ENCODE measurements around the gene TMCO6. TPM values are rescaled to one million over a fixed set of nuclear protein-coding genes. Genes with fewer than 3 reads are reported as not detected.
"Not testable (repeated sequence)": the region's sequence is repeated elsewhere in the genome, so short reads cannot be mapped to it uniquely, and the experiment has no call there.

TMCO6 gene
- polyA plus RNA-seq, 1 donor: 11.0 TPM

DNA sequence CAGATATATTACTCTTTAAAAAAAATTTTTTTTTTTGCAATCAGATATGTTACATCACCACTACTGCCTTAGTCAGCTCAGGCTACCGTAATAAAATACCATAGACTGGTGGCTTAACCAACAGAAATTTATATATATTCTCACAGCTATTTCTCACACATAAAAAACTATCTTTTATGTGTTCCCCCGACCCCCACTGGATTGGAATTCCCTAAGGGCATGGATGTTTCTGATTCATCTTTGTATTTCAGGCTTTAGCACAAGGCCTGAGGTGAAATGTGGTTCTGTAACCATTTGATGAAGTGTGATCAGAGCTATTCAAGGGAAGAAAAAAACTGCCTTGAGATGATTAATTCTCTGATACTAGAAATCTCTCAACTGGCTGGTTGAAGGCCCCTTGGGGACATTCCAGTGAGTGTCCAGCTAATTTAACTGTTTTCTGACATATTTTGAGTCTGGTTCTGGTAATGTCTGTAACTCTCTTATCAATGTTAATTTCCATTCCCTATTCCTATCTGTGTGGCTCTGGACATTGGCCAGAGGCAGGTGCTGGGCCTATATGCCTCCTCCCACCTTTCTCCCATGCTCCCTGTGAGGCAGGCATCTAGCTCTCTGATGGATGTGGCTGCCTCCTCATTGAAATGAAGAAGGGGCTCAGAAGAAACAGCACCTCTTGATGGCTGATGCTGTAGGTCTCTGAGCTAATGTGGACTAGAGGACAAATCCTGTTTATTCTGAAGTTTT, 8.8 kb upstream of the TMCO6 start:
- DNase-seq: no peak

DNA sequence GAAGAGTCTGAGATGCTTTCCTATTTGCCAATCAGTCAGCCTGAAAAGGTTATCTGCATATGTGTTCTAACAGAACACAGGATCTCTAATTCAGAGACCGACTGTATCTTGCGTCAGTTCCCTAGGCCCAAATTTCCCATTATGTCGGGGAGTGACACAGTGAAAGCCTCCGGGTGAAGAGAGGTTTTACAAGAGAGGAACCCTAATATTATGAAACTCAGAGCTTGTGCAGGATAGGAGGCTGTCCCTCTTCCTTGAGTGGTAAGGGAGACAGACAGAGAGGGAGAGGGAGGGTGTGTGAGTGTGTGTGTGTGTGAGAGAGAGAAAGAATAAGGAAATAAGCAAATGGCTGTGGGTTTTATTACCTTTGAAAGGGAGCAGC, 8.2 kb upstream of the TMCO6 start:
- no peak for DNase-seq

DNA sequence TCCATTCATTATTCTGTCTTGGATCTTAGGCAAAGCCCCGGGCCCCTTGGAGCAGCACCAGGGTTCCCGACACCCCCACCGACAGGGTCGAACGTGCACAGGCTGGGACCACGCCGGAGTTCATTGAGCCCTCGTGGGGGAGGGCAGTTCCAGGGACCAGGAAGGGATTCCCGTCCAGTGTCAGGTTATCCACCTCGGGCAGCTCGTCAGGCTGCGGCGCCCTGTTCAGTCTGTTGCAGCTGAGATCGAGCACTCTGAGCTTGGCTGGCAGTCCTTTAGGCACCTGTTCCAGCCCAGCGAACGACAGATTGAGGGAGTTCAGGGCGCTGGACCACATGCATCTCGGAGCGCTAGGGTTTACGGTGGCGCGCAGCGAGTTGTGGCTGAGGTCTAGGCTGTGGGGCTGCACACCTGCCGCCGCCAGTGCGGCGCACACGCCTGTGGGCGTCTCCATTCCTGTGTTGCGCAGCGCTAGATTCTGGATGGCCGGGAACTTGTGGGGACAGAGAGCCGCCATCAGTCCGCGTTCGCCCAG, 7.4 kb upstream of the TMCO6 start:
- no peak for DNase-seq

DNA sequence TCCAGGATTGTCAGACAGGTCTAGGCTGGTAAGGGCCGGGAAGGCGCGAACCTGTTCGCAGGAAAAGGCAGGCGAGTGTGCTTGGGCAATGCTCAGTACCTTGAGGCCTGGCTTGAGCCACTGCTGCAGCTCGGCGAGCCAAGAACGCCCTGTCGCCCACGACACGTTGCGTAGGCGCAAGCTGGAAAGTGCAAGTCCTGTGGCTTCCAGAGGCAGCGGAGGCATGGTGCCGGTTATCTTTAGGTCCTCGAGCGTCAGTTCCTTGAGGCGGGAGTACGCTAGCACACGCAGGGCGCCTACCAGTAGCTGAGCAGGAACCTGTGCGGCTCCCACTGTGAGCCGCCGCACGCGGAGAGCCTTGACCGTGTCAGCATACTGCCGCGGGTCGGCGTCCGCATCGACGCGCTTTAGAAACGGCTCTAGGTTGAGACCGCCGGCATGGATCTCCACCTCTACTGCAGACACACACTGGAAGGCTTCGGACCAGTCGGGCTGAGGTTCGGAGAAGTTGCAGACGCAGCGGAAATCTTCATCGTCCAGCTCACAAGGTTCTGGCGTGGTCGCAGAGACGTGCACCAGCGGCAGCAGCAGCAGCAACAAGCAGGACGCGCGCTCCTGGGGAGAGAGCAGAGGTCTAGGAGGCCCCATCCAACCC, 6.8 kb upstream of the TMCO6 start:
- DNase-seq: peak; percentile 54

DNA sequence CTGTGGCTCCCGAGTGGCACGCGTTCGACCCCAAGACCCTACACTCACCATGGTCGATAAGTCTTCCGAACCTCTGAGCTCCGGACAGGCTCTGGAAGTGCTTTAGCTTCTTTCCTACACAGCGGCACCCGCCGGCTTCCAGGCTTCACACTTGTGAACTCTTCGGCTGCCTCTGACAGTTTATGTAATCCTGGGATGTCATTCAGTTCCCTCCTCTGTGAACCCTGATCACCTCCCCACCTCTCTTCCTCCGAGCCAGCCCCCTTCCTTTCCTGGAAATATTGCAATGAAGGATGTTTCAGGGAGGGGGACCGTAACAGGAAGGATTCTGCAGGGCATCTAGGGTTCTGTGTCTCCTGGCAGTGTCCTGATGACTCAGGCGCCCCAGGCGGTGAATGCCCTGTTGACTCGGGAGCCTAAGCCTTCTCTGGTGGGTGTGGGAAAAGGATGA, 6.2 kb upstream of the TMCO6 start, which contains the start of gene CD14:
Gene CD14 (minus strand): TSS at position 155 of the 451 bp plus-strand sequence. CDS start 104 bp downstream, at position 51.
- peak; percentile 34 for DNase-seq

DNA sequence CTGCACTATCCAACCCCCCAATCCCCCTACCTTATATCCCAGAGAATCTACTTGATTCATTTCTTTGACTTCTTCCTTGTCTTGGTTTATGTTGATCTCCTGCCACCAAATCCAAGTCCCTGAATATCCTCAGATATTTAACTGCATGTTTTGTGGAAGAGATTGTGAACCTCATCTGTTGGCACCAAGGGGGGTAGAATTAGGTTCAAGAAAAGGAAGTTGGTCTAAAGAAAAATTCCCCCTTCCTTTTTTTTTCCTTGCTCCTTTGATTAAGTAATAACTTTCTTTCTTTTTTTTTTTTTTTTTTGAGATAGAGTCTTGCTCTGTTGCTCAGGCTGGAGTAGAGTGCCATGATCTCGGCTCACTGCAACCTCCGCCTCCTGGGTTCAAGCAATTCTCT, 5.8 kb upstream of the TMCO6 start:
- DNase-seq: no peak

DNA sequence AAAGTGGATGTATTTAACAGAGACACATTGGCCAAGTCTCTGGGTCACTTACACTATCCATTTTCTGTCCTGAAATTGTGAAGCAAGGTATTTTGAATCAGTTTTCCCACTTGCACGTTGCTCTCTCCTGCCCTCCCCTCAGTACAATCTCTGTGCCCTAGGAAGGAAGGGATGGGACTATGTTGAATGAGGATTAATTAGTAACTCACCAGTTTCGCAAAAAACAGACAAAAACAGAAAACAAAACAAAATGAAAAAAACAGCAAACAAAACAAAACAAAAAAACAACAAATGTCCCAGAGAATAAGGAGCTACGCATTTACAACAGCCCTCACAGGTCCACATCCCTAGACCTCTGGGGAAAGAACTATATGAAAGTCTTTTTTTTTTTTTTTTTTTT, 5.1 kb upstream of the TMCO6 start:
- no peak for DNase-seq

DNA sequence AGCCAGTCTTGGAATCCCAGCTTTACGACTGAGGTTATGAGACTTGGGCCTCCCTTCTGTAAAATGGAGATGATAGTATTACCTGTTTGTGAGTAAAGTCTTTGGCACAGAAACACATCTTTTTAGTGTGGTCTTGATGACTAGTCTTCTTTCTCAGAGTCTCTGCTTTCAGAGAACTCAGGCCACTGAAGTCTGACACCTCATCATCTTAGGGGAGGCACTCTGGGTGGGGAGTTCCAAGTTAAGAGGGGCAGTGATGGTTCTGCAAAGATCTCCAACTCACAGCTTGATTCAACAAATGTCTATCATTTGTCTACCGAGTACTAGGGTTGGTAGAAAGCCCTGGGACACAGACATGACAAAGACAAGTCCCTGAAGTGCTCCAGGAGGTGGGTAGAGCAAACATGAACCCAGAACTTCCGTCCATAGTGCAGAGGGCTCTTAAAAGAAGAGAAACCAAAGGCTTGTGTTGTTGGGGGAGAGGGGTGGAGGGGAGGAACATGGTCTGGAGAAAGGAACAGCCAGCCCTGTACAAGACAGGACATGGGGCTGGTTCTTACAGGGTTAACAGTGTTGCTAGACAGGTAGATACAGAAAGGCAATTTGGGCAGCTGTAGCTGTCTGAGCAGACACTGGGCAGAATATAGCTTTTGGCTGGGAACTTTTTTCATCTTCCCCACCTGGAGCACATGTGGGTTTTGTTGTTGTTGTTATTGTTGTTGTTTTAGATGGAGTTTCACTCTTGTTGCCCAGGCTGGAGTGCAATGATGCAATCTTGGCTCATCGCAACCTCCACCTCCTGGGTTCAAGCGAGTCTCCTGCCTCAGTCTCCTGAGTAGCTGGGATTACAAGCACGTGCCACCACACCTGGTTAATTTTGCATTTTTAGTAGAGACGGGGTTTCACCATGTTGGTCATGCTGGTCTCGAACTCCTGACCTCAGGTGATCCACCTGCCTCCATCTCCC, 3.7 kb upstream of the TMCO6 start:
- no peak for DNase-seq

DNA sequence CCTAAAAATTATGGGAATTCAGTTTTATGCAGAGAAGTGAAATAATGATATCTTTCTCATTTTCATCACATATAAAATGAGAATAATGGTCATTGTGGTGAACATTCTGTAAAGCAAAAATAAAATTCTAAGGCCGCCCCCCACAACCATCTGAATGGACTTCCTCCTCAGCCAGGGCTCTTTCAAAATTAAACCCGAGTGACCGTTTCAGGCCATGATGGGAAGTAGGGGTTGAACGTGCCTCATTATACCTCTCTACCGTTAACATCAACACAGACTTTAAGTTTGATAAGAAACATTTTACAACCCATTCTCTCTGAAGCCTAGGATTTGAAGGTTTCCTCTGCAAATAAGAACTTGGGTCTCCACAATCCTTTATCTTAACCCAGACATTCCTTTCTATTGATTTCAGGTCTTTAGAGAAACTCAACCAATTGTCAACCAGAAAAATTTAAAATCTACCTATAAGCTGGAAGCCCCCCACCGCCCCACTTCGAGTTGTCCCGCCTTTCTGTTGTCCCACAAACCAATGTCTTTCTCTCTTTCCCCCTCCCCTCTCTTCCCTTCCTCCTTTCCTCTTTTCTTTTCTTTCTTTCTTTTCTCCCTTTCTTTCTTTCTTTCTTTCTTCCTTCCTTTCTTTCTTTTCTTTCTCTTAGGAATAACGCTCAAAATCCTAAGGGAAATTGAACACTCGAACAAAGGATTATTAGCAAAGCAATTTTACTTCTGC, 1.7 kb upstream of the TMCO6 start:
- DNase-seq: no peak

DNA sequence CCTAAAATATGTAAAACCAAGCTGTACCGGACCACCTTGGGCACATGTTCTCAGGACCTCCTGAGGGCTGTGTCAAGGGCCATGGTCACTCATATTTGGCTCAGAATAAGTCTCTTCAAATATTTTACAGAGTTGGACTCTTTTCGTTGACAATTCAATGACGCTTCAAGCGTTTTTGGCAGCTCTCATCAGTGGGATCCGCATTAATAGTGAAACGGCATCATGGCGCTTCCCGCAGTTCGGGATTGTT, 428 bp upstream of the TMCO6 start:
- DNase-seq: not testable (repeated sequence)

DNA sequence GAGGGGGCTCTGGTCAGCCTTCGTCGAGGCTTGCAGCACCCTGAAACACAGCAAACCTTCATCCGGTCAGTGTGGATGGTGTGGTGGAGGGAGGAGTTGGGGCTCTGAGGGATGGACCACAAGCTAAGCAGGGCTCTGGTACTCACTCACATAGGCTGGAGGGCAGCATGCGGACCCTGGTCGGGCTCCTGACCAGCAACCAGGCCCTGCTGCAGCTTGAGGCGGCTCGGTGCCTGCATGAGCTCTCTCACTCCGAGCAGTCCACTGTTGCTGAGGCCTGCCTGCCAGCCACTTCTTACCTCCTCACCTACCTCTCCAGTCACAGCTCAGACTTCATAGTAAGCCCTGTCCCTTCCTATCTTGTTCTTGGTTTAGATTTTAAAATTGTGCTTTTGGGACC, 2.5 kb downstream of the TMCO6 start:
- DNase-seq: no peak

DNA sequence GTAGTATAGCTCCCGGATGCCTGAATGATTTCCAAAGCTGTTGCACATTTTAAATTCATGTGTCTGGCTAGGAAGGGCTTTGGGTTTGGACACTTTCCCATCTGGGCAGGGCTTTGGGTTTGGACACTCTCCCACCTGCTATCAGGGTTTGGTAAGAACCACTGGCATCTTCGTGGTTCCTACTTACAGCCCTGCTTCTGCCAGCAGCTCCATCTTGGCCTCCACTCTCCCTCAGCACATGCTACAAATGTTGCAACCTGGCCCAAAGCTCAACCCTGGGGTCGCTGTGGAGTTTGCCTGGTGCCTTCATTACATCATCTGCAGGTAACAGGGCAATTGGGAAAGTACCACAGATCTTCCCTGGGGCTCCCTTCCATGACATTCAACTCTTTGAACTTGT, 3.5 kb downstream of the TMCO6 start:
- DNase-seq: no peak

DNA sequence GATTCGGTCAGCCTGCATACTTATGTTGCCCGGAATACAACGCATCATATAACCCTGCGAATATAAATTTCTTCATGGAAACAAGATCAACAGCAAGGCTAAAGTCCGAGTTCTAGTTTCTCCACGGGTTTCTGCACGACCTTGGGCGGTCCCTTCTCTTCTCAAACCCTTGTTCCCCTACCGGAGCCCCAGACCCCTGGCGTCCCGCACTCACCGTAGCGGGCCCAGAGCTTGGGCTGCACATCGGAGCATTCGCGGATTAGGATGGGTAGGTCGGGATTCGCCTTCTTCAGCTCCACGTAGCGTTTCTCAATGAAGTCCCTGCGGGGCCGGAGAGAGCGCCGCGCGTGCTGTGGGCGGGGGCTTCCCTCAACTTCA, 7.8 kb downstream of the TMCO6 start:
- DNase-seq: no peak

DNA sequence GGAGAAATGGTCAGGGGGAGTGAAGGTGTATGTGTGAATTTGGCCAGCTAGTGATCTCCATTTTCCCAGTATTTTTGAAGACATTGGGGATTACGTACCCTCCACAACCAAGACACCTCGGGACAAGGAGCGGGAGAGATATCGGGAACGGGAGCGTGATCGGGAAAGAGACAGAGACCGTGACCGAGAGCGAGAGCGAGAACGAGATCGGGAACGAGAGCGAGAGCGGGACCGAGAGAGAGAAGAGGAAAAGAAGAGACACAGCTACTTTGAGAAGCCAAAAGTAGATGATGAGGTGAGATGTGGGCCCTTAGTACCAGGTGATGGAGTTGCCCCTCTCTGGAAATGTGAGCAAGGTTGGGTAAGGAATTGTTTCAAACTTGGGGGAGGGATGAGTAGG, 19.6 kb downstream of the TMCO6 start:
- DNase-seq: no peak

DNA sequence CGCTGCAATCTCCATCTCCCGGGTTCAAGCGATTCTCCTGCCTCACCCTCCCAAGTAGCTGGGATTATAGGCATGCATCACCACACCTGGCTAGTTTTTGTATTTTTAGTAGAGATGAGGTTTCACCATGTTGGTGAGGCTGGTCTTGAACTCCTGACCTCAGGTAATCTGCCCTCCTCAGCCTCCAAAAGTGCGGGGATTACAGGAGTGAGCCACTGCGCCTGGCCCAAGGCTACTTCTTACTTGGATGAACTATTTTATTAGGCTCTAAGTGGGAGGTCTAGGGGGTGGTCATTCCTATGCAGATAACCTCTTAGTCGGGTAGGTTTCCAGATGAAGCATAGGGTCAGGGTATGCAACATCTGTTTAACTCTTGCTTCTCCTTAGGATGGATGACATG, 21.1 kb downstream of the TMCO6 start:
- not testable (repeated sequence) for DNase-seq

DNA sequence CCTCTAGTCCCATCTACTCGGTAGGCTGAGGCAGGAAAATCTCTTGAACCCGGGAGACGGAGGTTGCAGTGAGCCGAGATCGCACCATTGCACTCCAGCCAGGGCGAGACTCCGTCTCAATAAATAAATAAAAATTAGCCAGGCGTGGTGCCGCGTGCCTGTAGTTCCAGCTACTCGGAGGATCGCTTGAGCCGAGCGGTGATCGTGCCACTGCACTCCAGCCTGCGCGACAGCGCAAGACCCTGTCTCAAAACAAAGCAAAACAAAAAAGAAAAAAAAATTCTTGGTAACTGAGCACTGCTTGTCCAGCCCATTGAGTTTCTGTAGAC, 24.7 kb downstream of the TMCO6 start:
- no peak for DNase-seq

DNA sequence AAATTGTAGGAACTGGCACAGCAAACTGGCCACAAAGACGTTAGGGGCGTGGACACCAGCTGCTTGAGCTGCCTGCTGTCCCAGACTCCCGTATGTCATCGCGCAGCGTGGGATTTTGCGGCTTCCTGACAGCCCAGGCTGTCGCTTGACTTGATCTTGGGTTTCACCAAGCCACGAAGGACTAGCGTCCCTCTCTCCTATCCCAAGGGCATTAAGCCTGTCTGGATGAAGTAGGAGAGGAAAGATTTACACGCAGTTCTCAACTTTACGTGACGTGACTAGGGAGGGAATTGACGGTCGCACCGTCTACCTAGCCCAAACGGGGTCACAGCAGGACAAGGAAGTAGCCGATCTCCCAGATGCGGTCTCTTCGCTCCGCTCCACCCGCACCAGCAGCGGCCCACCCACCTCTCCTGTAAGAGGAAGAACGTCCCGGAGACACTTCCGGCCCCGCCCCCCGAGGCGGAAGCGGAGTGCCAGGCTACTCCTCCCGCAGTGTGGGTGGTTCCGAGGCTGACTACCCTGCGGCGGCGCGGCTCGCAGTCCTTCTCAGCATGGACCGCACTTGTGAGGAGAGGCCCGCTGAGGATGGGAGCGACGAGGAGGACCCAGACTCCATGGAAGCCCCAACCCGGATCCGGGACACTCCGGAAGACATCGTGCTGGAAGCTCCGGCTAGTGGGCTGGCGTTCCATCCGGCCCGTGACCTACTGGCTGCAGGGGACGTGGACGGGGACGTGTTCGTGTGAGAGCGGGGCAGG, 25.3 kb downstream of the TMCO6 start, which contains the start of gene WDR55:
Gene WDR55 (plus strand): TSS at position 546 of the 761 bp plus-strand sequence. CDS start 9 bp downstream, at position 555.
- peak; percentile 94 for DNase-seq

DNA sequence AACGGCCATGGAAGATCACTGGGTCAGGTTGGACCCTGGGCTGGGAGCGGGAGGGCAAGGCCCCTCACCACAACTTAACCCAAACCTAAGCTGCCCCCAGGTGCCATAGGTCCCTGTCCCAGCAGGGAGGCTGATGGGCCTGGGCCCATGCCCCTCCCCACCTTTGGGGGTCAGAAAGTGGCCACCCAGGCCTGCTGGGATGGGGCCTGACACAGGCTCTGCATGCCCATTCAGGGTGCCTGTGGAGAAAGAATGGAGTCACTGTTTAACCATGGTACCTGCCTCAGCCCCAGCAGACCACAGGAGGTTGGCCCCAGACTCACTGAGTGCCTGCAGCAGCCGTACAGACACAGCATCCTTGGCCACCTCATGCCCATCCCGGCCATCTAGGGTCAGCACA, 31.8 kb downstream of the TMCO6 start:
- not testable (repeated sequence) for DNase-seq

DNA sequence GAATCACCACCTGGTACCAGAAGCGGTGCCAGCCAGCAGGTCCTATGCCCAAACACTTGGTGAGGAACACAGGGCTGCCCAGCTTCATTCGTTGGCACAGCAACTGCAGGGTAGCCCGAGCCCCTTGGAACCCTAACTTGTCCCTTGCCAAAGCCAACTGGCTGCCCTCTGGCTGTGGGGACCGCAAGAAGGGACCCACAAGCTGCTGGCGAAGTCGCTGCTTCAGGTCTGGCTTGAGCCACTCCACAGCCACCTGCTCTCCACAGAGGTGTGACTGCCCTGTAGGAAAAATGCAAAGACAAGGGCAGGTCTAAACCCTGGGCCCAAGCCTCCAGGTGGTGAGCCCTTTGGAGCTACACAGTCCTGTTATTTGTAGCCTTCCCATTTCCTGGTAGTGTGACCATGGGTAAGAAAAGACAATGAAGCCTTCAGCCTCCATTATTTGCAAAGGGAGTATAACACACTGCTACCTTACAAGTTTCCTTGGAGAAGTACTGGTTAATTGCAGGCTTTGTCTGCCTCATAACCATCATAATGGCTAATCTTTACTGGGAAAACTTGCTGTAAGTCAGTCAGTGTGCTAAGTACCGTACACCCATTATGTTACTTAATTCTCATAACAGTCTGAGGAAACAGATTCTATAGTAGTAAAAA, 32.3 kb downstream of the TMCO6 start:
- DNase-seq: no peak

DNA sequence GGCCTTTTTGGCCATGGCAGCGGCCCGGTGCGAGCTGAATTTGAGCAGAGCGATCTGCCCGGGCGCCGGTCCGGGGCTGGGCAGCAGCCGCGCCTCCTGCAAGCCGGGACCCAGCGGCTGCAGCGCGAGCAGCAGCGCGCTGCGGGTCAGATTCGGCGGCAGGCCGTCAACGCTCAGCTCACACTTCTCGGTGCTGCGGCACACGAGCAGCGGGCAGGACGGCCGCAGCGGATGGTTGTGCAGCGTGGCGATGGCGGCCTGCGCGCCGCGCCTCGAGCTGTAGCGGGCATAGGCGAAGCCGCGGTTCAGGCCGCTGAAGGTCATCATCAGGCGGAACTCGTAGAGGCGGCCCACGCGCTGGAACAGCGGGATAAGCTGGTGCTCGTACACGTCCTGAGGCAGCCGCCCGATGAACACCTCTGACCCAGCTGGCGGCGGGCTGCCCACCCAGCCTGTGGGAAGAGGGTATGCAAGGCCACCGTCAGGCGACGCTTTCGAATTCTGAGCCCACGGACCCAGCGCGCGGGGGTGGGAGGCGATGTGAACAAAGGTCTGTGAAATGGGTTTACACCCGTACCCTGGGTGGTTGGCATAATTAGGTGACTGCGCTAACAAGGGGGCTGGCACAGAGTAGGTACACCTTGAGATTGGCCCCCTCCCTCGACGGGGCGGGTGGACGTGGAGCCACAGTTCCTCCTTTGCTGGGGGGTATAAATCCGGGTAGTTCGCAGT, 33.4 kb downstream of the TMCO6 start:
- no peak for DNase-seq

Measured in hindlimb muscle (tissue), 1 donor.